B cell (primary cell): ENCODE data around the gene XRCC6.

Experiments
- CTCF ChIP-seq: fragments of 200-600 bp; IDR thresholded peaks from one replicate; pipeline ENCODE4 v1.8.0; 2022; ENCODE audit warnings: antibody characterized with exemption, mild to moderate bottlenecking
- EZH2 ChIP-seq: IDR thresholded peaks from 2 replicates; pipeline ENCODE4 v1.6.1; 2012; ENCODE audit warnings: borderline replicate concordance, low read depth, mild to moderate bottlenecking, moderate library complexity, low read length; ENCODE audit not compliant: insufficient read depth, poor library complexity, severe bottlenecking

GRCh38 chr22:41661713-41662112 is 40.6 kb downstream of the XRCC6 start:
- TF ChIP-seq CTCF = no peak
- no peak for TF ChIP-seq EZH2
